ENCODE data around the gene NDUFB7.

GRCh38 chr19:14525729-14526128 lies 46.1 kb downstream of the NDUFB7 start:
- TF ChIP-seq KLF16 (tag by site-specific recombination; IDR thresholded peaks at IDR 0.05) (no peak), ZBTB8A (tag by site-specific recombination; IDR thresholded peaks at IDR 0.05) (no peak), ZNF670 (tag by site-specific recombination; IDR thresholded peaks at IDR 0.05; ENCODE audit: low read depth) (no peak), CTCF (tag by site-specific recombination; IDR thresholded peaks at IDR 0.05) (no peak), ZNF416 (tag by site-specific recombination; IDR thresholded peaks at IDR 0.05) (no peak), BCL11A (tag by site-specific recombination; IDR thresholded peaks at IDR 0.05; ENCODE audit: low read depth) (no peak), REST (tag by site-specific recombination; IDR thresholded peaks at IDR 0.05) (no peak)

Data from HEK293 (cell line).